DMS53 treated with DMSO at 0.1 percent for 48 hours (cell line): ENCODE data around the gene CANX.
"Not testable (repeated sequence)": the region's sequence is repeated elsewhere in the genome, so short reads cannot be mapped to it uniquely, and the experiment has no call there.

Source experiments
- DNase-seq: peaks from one replicate; lab custom pipeline; 2025; ENCODE audit not compliant: unreplicated experiment; lab: John Stamatoyannopoulos, UW

CANX gene, protein sequence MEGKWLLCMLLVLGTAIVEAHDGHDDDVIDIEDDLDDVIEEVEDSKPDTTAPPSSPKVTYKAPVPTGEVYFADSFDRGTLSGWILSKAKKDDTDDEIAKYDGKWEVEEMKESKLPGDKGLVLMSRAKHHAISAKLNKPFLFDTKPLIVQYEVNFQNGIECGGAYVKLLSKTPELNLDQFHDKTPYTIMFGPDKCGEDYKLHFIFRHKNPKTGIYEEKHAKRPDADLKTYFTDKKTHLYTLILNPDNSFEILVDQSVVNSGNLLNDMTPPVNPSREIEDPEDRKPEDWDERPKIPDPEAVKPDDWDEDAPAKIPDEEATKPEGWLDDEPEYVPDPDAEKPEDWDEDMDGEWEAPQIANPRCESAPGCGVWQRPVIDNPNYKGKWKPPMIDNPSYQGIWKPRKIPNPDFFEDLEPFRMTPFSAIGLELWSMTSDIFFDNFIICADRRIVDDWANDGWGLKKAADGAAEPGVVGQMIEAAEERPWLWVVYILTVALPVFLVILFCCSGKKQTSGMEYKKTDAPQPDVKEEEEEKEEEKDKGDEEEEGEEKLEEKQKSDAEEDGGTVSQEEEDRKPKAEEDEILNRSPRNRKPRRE

DNA sequence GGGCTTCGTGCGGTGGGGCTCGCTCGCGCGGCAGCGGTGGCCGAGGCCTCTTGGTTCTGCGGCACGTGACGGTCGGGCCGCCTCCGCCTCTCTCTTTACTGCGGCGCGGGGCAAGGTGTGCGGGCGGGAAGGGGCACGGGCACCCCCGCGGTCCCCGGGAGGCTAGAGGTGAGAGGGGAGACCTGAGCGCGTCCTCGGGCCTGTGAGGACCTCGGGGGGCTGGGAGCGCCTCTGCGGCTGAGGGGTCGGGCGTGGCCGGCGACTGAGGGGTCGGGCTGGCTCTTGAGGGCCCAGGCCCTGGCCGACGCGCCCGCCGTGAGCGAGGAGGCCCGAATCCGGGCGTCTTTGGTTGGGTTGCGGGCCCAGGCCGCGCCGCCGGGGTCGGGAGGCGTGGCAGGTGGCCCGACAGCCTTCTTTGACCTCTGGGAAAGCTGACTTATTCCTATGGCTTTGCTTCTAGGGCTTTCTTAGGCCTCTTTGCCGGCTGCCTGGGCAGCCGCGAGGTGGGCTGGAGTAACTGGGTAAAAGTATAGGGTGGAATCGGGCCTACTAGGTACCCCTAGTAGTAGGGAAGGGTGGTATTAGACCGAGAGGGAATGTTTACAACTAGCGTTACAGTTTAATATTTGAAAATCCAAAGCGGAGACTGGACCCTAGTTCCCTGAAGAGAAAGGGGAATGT, at the start of gene CANX:
Gene CANX, plus strand, starts transcription at position 33 of the 681 bp plus-strand sequence. CDS start 6,715 bp downstream, outside the sequence.
- no peak for DNase-seq

DNA sequence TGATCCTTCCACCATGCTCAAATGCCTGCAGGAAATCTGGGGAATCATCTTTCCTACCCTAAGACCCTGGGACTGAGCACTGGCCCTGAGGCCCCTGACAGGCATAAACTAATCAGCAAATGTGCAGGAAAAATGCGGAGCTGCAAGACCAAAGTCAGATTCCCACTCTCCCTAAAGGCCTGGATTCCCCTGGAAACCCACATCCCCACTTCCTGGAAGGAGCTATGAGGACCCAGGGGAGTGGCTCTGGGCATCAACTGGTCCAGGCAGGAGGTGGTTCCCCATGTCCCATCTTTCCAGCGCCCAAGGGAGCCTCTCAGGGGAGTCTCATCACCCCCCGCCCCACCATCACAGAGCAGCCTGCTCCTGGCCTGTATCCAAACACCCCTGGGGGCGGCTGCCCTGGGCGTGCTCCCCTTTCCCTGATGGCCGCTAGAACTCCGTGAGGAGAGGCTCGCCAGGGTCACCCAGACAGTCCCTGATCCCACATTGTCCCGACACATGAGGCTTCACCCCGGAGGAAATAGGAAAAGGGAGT, 49.5 kb upstream of the CANX start:
- DNase-seq = not testable (repeated sequence)

DNA sequence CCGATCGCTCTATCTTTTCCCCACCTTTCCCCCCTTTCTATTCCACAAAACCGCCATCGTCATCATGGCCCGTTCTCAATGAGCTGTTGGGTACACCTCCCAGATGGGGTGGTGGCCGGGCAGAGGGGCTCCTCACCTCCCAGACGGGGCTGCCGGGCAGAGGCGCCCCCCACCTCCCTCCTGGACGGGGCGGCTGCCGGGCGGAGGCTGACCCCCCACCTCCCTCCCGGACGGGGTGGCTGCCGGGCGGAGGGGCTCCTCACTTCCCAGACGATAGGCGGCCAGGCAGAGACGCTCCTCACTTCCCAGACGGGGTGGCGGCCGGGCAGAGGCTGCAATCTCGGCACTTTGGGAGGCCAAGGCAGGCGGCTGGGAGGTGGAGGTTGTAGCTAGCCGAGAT, 48.5 kb upstream of the CANX start:
- not testable (repeated sequence) for DNase-seq

DNA sequence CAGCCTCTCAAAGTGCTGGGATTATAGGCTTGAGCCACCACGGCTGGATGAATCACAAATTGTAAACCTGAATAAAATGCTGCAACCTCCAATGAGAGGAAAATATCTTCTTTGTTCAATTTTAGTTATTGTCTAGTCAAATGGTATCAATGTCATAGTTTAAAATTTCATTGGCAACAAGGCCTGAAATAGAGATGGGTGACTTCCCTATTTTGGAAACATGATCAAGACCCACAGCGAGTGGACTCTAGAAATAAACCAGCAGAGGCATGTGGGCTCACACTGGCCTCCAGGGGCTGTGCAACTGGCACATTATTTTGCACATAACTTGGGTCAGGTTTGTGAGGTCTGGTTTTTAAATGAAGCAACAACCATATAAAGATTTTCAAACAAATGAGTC, 45.6 kb upstream of the CANX start:
- not testable (repeated sequence) for DNase-seq

DNA sequence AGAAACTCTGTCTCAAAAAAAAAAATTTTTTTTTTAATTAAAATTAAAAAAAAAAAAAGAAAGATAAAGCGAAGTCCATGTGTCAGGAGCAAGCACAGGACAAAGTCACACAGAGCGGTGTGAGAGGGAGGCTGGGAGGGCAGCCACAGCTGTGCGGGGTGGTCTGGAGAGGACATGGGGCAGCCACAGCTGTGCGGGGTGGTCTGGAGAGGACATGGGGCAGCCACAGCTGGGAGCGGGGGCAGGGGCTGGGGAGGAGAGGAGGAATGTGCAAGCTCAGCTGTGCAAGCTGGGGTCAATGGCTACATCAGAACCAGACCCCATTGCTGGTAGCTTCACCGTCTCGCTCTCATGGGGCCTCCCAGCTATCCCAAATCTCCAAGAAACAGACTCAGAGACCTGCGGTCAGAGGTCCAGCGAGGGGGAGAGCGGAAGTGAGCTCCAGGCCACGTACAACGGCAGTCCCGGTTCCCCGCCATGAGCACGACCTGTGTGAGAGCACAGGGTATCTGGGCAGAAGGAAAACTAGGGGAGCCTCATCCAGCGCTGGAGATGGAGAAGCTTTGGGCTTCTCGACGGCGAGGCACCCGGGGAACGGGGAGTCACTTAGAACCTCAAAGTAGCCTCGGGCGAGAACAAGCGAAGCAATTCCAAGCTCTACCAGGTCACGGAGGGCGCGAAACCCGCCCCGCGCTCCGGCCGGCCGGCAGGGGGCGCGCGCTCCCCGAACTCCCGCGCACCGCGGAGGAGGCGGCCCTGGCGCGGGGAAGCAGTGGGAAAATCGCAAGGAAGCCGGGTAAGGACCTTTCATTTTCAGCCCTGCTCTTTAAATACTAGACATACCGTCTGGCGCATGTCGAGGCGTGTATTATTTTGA, 41.2 kb upstream of the CANX start:
- not testable (repeated sequence) for DNase-seq

DNA sequence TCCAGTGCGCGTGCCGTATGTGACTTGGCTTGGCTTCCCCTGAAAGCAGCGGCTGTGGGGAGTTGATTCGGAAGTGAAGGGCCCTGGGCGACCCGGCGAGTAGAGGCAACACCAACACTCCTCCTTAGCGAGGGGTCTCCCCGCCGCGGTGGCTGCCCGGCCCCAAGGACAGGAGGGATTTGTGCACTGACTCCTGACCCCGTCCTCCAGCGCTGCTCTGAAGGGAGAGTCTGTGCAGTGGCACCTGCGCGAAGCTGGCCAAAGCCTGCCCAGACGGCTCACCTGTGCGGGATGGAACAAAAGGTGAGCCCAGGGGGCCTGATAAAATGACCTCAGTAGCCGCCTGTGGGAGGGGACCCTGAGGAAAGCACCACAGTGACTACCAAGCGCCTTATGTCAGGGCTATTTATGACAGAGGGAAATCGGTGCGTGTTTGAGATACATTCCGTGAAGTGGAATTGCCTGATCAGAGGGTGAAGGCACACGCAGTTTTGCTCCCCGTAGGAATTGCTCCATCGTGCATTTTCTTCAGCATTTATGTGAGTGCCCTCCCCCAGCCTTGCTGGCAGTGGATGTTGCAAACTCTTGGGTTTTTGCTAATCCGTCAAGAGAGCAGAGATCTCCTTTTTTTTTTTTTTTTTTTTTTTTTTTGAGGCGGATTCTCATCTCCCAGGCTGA, 40.4 kb upstream of the CANX start:
- DNase-seq = not testable (repeated sequence)

DNA sequence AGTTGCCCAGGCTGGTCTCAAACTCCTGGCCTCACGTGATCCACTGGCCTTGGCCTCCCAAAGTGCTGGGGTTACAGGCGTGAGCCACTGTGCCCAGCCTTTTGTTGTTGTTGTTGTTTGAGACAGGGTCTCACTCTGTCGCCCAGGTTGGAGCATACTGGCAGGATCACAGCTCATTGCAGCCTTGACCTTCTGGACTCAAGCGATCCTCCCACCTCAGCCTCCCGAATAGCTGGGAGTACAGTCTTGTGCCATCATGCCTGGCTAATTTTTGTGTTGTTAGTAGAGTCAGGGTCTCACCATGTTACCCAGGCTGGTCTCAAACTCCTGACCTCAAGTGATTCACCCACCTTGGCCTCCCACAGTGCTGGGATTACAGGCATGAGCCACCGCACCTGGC, 37.1 kb upstream of the CANX start:
- not testable (repeated sequence) for DNase-seq

DNA sequence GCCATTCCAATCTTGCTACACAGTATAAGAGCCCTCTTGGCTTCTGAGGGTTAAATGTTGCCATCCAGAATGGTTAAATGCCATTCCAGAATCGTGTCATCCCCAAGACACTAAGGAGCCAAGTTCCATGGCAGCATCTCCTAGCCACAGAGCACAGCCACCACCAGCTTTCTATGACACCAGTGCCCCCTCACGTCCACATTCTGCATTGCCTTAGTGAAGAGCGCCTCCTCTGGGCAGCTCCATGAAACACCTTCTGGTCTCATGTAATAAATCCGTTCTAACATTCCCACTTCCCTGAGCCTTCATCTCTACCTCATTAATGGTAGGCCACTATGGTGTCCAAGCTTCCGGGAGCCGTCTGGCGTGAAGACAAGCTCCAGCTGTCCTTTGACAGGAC, 30.4 kb upstream of the CANX start:
- peak; percentile 11 for DNase-seq

DNA sequence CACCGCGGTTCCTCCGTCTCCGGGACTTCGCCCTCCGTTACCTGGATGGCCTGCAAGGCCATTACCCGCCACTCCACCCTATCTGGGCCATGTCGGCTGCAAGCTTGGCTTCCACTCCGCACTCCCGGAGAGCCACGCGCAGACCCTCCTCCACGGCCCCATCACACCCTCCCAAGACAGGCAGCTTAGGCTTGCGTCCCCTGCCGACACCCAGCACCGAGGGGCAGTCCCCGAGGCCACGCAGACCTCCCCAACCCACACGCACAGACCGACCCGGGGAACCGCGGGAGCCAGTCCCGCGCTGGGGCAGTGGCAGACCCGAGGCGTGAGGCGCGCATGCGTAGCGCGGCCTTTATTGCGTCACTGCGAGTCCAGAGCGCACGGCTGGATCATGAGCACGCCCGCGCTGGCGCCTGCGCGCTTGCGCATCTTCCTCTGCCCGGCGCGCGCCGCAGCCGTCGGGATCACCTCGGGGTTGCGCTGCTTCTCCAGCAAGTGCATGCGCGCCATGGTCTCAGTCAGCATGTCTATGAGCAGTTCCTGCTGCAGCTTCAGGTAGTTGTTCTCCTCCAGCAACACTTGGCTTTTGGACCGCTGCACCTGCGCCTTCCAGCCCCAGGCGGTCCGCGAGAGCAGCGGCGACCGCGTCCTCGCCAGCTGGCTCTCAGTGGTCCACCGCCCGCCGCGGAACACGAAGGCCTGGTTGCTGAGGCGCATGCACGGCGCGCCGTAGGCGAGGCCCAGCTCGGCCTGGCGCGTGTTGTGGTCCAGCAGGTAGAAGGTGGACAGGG, 20.3 kb upstream of the CANX start:
- DNase-seq = peak; percentile 93

DNA sequence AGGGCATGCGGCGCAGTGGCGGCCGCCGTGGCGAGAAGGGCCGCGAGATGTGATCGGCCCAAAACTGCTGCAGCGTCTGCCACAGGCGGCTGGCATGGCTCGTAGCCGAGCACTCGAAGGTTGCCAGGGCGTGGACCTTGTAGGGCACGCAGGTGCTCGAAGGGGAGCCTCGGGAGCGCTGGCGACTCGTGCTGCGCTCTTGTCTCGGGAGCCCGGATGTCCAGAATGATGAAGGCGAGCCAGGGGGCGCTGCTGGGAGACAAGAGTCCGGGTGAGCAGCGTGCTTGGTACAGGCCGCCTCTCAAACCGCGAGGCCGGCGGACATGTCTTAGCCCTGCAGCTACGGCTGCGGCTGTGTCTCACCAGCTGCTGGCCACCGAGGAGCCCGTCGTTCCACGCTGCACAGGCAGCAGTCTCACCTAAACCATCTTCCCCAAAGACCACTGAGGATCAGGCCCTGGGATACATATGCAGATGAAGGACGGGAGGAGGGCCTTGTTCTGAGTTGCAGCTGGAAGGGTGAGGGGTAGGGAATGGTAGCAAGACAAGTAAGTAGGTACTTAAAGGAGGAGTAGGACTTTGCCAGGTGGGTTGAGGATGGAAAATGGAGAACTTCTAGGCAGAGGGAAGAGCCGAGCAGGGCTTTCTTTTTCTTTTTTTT, 19.6 kb upstream of the CANX start:
- peak; percentile 84 for DNase-seq

DNA sequence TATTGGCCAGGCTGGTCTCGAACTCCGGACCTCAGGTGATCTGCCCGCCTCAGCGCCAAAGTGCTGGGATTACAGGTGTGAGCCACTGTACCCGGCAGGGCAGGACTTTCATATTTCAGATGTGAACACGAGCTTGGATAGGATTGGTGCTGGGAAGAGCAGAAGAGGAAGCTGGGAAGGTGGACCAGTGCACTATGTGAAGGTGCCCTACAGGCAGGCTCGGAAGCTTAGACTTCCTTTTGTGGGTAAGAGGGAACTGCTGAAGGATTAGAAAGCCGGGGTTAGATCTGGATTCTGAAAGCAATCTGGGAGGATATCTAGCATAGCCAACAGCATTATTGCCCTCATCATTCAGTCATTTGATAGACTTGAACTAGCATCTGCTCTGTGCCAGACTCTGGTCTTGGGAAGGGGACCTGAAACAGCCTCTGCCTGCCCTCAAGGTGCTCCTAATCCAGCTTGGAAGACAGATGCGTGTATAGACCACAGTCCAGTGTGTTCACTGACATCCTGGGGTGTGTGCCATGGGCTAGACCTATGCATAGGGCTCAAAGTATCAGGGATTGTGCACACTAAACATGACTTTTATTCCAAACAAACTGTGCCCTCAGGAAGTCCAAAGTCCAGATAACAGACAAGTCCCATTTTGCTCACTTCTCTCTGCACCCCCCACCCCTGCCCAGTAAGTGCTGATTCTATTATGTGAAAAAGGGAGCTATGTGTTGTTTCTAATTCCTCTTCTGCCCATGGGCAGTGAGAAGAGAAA, 18.6 kb upstream of the CANX start:
- no peak for DNase-seq

DNA sequence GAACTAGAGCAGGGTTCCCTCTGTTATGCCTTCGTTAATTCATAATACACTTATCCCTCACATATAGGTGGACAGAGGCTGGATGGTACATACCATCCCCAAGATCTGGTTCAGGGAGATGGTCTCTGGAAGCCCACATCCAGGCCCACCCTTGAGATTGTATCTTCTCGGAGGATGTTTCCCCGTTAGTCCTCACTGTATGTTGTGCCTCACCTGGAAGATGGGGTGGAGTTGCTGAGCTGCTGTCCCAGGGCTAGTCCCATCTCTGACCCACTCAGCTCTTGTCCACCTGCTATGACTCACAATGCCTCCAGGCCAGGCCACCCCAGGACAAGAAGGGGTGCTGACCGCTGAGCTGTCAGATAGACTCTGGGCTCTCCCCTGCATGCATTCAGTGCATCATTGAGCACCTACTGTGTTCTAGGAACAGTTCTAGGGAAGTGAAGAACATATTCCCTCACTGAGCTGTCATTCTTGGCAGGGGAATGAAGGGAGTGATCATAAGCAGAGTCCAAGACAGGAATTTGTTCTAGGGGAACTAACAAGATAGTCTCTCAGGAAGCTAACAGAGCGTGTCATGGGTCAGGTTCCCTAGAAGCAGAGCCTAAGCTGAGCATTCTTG, 17.9 kb upstream of the CANX start, which contains the start of gene CBY3:
Gene CBY3, minus strand, starts transcription at position 255 of the 622 bp plus-strand sequence. Its CDS starts 116 bp downstream, at position 139.
- DNase-seq = no peak

DNA sequence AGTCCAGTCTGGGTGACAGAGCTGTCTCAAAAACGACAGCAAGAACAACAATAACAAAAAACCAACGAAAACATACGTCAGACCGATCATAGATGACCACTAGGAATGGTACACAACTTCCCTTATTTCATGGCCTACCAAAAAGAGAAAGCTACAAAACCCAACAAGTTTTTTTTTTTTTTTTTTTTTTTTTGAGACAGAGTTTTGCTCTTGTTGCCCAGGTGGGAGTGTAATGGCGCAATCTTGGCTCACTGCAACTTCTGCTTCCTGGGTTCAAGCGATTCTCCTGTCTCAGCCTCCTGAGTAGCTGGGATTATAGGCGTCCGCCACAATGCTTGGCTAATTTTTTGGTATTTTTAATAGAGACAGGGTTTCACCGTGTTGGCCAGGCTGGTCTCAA, 9.6 kb upstream of the CANX start:
- DNase-seq = not testable (repeated sequence)

DNA sequence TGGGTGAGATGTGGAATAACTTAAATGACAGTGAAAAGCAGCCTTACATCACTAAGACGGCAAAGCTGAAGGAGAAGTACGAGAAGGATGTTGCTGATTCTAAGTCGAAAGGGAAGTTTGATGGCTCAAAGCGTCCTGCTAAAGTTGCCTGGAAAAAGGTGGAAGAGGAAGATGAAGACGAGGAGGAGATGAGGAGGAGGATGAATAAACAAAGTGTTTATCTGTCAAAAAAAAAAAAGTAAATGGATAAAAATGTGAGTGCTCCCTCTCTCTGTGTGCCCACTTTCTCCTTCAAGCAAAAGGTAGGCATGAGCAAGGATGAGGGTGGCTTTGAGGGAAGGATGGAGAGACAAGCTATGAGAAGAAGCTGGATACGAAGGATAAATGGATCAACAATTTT, 4.2 kb upstream of the CANX start:
- no peak for DNase-seq

DNA sequence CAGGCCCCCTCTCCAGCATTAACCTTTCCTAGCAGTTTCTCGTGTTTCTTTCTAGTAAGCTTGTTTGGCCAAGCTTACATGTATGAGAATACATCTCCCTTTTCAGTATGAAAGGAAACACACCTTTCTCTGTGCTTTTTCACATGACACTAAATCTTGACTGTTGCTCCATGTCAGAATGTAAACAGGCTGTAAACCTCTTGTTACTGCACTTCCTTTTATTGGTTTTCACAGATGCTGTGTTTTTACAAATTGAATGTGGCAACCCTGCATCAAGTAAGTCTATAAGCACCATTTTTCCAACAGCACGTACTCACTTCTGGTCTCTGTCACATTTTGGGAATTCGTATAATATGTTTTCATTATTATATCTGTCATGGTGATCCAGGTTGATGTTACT, 2.2 kb upstream of the CANX start:
- DNase-seq = peak; percentile 5

DNA sequence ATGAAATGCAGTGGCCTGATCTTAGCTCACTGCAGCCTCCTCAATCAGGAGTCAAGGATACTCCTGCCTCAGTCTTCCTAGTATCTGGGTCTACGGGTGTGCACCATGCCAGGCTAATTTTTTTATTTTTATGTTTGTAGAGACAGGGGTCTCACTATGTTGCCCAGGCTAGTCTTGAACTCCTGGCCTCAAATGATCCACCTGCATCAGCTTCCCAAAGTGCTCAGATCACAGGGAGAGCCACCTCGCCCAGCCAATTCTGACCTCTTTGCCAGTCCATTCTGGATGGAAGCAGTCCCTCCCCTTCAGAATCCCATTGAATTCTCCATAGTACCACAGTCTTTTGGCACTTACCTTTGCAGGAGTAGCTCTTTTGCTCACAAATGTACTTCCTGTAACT, 1.7 kb upstream of the CANX start:
- DNase-seq = peak; percentile 2

DNA sequence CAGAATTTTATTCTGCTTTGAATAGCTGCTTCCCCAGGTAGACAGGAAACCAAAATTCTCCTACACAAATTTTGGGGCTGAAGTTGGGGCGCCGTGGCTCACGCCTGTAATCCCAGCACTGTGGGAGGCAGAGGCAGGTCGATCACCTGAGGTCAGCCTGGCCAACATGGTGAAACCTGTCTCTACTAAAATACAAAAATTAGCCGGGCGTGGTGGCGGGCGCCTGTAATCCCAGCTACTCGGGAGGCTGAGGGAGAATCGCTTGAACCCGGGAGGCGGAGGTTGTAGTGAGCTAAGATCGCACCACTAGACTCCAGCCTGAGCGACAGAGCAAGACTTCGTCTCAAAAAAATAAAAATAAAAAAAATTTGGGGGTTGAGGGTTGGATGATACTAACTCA, 1.2 kb upstream of the CANX start:
- DNase-seq = not testable (repeated sequence)
